NCI-H510A treated with DMSO at 0.1 percent for 48 hours (cell line): ENCODE measurements around the gene P3R3URF.

Experiments used
- DNase-seq: peaks from one replicate; lab custom pipeline; 2025; lab: John Stamatoyannopoulos, UW

P3R3URF gene

DNA sequence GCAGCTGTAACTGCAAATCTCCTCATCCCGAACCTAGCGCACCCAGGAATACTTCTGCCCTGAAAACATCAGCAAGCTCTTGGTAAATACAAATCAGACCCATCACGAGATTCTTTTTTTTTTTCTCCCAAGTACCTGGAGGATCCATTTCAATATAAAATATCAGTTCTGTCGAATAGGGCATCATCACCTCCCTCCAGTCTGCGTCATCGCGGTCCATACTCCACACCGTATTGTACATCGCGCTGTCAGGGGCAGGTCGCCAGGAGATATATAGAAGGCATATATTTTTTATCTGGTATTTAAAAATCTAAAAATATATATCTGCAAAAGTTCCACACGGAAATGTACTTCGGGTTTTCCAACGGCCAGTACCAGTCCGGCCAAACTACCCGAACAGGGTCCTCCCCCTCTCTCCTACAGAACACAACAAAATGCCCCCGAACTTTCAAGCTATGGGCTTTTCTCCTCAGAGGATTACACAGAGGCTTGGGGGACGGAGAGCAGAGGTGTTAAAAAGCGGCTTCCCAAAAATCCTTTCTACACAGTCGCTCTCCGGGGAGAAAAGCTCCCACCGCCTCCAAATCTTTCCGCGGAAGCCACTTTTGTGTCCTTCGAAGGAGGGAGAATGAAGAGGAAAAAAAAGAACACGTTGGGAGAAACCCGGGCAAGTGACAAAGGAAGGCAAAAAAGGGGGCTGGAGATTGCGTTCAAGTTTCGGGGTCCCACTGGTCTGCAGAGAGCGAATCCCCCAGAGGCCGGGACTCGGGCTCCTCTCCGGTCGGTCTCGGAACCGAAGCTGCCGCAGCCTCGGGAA is 44.4 kb downstream of the P3R3URF start:
- DNase-seq = peak; percentile 70

- no peak for DNase-seq
Observed at GRCh38 chr1:46131093-46131492, 45.2 kb downstream of the P3R3URF start.

DNA sequence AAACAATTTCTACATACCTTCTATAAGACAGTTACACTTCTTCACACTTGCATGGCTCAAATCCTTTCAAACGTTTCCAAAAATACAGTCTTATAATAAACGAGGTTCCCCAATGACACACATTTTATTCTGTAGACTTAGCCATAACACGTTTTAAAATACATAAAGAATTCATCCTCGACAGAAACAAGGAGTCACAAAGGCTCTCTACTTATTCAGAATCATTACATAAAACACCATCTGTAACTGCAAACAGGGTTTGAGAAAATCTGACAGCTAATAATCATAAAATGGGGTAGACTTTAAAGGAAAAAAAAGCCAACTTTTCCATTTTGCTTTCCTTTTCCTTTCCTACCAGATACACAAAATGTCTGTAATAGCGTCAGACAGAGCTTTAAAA is 45.7 kb downstream of the P3R3URF start:
- DNase-seq = peak; percentile 27

GRCh38 chr1:46130121-46130520 is 46.2 kb downstream of the P3R3URF start:
- DNase-seq = no peak

DNA sequence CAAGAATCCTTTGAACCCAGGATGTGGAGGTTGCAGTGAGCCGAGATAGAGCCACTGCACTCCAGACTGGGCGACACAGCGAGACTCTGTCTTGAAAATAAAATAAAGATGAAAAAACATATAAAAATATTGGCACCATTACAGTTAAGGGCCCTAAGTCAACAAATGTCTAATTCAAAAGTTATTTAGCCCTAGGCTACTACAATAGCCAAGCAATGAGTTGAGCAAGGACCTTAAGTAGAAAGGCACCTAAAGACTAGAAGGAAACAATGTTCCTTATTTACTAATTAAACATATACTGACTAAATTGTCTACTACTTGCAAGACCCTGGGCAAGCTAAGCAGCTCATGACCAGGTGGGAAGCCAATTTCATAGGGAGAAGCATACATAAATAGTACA is 47.9 kb downstream of the P3R3URF start:
- no peak for DNase-seq
